GM21528 (cell line): ENCODE data around the gene CRADD.
"Not testable (repeated sequence)": the region's sequence is repeated elsewhere in the genome, so short reads cannot be mapped to it uniquely, and the experiment has no call there.

Experiments
- ATAC-seq: cut with Tn5 transposase; IDR thresholded peaks from one replicate; pipeline ENCODE4 v1.9.1; 2021; ENCODE audit warnings: mild to moderate bottlenecking, moderate library complexity; ENCODE audit not compliant: unreplicated experiment, low FRiP score

CRADD gene

GRCh38 chr12:93778766-93779165, 101.6 kb downstream of the CRADD start:
- no peak for ATAC-seq

DNA sequence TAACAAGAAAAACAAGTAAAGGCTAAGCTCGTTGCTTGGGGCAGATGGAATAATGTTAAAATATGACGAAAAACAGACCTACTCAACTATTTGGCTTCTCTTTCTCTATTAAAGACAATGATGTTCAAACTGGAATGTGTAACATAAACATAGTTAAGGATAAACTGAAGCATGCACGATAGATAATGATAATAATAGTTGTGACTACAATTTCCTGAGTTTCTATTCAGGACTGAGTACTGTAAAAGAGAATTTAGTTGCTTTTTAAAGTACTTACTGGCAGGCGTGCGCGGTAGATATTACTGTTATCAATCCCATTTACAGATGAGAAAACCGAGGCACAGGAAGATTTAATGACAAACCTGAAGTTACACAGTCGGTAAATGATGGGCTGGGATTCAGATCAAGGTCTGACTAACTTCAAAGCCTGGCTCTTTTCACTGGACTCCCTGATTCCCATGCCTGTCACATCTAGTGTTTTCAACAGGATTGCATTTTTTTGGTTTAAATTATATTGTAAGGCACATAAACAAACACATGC, 103.0 kb downstream of the CRADD start:
- no peak for ATAC-seq

- not testable (repeated sequence) for ATAC-seq
These were observed 103.7 kb downstream of the CRADD start for GRCh38 chr12:93780886-93781285.

DNA sequence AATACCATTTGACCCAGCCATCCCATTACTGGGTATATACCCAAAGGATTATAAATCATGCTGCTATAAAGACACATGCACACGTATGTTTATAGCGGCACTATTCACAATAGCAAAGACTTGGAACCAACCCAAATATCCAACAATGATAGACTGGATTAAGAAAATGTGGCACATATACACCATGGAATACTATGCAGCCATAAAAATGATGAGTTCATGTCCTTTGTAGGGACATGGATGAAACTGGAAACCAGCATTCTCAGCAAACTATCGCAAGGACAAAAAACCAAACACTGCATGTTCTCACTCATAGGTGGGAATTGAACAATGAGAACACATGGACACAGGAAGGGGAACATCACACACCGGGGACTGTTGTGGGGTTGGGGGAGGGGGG, 104.8 kb downstream of the CRADD start:
- not testable (repeated sequence) for ATAC-seq

- no peak for ATAC-seq
These were observed 105.7 kb downstream of the CRADD start for GRCh38 chr12:93782853-93783252.

- ATAC-seq: no peak
These were observed 106.7 kb downstream of the CRADD start for GRCh38 chr12:93783832-93784231.

DNA sequence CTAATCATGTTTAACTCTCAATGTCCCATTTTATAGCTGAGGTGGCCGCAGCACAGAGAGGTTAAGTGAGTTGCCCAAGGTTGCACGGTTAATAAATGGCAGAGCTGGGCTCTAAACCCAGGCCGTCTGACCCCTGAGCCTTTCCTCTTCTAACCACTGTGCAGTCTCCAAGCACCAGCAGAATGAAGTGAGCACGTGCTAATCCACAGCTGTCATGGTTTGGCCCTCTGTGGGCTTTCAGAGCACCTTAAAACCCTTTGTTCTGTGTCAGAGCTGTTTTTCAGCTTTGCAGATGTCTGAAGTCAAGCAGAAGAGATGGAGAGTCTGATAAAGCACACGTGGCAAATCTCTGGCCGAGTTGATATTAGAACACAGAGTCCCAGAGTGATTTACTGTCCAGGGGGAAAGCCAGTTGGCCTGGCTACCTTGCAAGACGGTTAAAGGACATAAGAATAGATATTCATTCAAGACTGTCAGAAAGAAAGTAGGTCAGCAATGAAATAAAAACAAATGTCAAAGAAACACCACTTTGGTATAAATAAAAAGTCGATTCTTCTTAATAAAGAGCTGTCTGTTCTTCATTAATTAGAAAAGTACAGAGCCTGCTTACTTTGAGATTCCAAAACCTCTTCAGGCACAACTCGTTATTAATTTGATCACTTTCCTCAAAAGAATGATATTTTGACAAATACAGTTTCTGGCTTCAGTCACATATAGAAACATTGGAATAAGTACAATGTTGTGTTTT, 107.3 kb downstream of the CRADD start:
- ATAC-seq: no peak

GRCh38 chr12:93785249-93786010, 108.3 kb downstream of the CRADD start:
- ATAC-seq: no peak

- ATAC-seq: no peak
These were observed 109.7 kb downstream of the CRADD start for GRCh38 chr12:93786656-93787397.

DNA sequence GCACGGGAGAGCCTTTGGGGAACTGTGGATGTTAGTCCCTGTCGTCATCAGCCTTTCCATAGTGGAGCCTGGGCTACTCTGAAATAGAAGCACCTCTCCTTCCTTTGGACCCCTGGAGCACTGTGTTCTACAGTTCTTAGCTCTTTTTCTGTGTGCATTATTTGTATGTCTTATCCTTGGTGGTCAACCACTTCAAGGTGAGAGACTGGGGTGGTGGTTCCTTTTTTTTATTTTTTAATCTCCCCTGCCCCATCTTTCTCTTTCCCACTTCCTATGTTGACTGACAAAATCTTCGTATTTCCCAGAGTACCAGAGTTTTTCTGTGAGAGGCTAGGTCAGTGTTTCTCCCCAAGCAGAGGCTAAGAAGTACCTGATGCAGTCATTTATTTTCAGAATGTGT, 111.7 kb downstream of the CRADD start:
- no peak for ATAC-seq

DNA sequence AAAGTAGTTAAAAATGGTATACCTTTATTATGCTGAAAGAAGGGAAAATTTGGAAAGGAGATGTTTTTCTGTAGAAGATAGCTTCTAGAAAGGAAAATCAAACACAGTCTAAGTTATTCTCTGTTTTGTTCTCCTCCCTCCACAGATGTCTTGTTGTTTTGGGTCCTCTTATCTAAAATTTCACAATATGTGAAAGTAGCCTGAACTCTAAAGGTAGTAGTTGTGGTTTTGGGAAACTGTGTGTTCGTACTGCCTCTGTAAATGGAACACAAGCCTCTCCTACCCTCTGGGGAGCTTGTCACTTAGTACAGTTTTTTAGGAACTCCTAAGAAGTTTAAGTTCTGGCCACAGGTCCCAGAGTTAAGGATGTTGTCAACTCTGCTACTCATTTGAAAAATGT, 112.6 kb downstream of the CRADD start:
- no peak for ATAC-seq

- no peak for ATAC-seq
These were observed 113.4 kb downstream of the CRADD start for GRCh38 chr12:93790472-93791152.

- ATAC-seq: no peak
These were observed 115.8 kb downstream of the CRADD start for GRCh38 chr12:93793007-93793406.

DNA sequence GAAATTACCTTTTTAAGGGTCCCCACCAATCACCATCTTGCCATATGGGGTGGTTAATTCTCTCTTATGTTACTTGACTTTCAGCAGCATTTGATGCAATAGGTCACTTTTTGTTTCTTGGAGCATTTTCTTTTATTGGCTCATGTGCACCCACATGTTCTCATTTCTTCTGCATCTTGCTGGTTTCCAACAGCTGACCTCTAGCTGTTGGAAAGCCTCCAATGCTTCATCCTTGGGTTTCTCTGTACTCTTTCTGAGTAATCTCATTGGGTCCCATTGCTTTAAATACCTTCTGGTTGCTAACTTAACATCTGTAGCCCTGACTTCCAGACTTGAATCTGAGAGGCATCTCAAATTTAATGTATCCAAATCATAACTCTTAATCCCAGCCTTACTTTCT, 116.8 kb downstream of the CRADD start:
- no peak for ATAC-seq

DNA sequence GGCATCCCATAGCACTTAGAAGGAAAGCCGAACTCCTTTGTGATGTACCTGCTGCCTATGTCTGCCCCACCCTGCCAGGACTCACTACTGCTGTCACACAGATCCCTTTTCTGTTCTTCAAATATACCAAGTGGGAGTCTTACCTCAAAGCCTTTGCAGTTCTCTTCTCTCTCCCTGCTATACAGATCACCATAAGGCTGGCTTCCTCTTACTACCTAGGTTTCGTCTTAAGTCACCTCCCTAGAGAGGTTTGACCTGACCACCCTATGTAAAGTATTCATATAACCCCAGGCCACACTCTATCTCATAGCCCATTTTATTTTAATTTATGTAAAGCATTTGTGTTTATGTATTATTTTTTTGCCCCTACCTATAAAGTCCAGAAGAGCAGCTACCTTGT, 117.6 kb downstream of the CRADD start:
- no peak for ATAC-seq

- no peak for ATAC-seq
These were observed 118.2 kb downstream of the CRADD start for GRCh38 chr12:93795352-93795751.

DNA sequence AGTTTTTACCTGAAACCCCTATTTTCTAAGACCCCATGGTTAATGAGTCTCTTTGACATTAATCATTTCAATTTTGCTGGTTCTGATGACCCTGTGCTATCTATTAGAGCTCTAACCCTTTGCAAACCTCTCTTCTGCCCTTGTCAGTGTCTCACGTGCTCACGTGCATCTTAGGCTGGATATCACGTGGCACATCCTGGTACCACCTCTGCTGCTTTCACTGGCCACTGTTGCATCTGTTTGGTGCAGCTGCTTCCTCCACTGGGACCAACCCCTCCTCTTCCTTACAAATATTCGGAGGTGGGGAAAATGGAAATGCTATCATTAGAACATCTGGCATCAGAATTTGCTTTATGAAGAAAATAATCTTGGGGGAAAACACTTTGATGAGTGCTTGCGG, 119.6 kb downstream of the CRADD start:
- no peak for ATAC-seq

DNA sequence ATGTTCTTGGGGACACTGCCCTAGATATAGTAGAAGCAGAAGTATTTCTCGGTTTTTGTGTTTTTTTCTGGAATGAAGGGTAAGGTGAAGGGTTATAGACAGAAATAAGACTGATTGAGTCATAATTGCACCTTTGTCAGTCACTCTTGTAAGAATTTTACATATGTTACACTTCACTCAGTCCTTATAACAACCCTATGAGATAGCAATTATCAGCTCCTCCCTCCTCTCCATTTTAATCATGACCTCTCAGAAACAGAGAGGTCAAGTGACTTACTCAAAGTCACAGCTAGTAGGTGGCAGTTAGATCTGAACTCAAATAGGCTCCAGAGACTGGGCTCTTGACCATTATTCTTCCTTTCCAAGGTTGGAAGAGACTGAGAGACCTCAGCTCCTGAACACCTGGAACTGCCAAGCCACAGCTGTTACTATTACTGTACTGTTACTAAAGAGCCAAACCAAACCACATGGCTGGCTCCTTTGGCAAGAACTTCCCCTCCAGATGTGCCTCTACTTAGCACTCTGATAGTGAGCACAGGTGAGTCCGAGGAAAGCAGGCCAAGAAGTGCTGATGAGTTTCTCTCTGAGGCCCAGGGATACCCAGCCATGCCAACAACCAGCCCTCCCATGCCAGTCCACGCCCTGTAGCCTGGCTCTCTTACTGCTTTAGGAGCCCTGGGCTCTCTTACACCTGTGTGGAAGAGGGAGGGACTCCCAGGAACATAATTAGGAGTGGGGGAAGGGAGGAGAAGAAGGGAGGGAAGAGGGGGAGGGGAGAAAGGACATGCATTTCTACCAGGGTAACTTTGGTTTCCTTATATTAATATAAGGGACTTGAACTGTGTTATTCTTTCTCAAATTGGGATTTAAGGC, 121.3 kb downstream of the CRADD start:
- no peak for ATAC-seq

DNA sequence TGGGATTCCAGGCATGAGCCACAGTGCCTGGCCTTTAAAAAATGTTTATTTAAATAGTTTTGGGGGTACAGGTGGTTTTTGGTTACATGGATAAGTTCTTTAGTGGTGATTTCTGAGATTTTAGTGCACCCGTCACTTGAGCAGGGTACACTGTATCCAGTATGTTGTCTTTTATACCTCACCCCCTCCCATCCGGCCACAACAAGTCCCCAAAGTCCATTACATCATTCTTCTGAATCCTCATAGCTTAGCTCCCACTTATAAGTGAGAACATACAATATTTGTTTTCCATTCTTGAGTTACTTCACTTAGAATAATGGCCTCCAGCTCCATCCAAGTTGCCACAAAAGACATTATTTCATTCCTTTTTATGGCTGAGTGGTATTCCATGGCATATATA, 124.5 kb downstream of the CRADD start:
- ATAC-seq: not testable (repeated sequence)

- no peak for ATAC-seq
These were observed 125.1 kb downstream of the CRADD start for GRCh38 chr12:93802293-93802692.
